Sigmoid colon (tissue), 4 donors: ENCODE measurements around the gene TCP11.

ENCODE experiments used
- CTCF ChIP-seq, 4 experiments: fragments of 450-650 bp in 3 of 4; fragments of 200-600 bp in 1 of 4; IDR thresholded peaks; one replicate each; pipeline ENCODE4 v1.5.1; 2016 to 2019; ENCODE audit warnings: antibody characterized with exemption in 4 of 4, mild to moderate bottlenecking in 3 of 4, moderate library complexity in 2 of 4
- EP300 ChIP-seq, 4 donors: sonication (generic); formaldehyde crosslinking; IDR thresholded peaks; one replicate each; pipeline ENCODE4 v1.6.1; 2017; ENCODE audit warnings: antibody characterized with exemption in 4 of 4
- POLR2A ChIP-seq, 2 donors: fragments of 450-650 bp; IDR thresholded peaks; one replicate each; pipeline ENCODE4 v1.6.1; 2016; ENCODE audit warnings: antibody characterized with exemption in 2 of 2, mild to moderate bottlenecking in 2 of 2, moderate library complexity in 2 of 2

- TF ChIP-seq CTCF (IDR thresholded peaks at IDR 0.05) (no peak), POLR2A (IDR thresholded peaks at IDR 0.05) (no peak), EP300 (IDR thresholded peaks at IDR 0.05) (no peak)
These were observed 72.5 kb downstream of the TCP11 start for GRCh38 chr6:35068644-35069043.
